Neural cell (in vitro differentiated cells): ENCODE data around the gene PLEKHG7. TPM values are rescaled to one million over a fixed set of nuclear protein-coding genes. Genes with fewer than 3 reads are reported as not detected.

Experiments used
- H2AFZ ChIP-seq: fragments of 200-600, 300-800 bp; sonication (generic), shearing (Covaris generic); 2 replicates; pipeline ENCODE4 v1.6.0; 2014; ENCODE audit warnings: low read depth, mild to moderate bottlenecking, antibody characterized with exemption, low read length, moderate library complexity
- H3F3A ChIP-seq: fragments of 200-600 bp; shearing (Covaris generic); 2 replicates; pipeline ENCODE4 v1.6.1; 2016; ENCODE audit warnings: mild to moderate bottlenecking, moderate library complexity, mixed read lengths, antibody characterized with exemption, low read length; ENCODE audit not compliant: insufficient read depth, poor library complexity, severe bottlenecking
- H3K27ac ChIP-seq: fragments of 200-600, 300-800 bp; sonication (generic), shearing (Covaris generic); 2 replicates; pipeline ENCODE4 v1.5.1; 2014; ENCODE audit warnings: mild to moderate bottlenecking, low read length, moderate library complexity
- H3K27me3 ChIP-seq: fragments of 300-800, 200-600 bp; sonication (generic), shearing (Covaris generic); 2 replicates; pipeline ENCODE4 v1.6.0; 2014; ENCODE audit warnings: mild to moderate bottlenecking, low read depth, low read length, moderate library complexity; ENCODE audit not compliant: insufficient read depth
- H3K36me3 ChIP-seq: fragments of 300-800, 200-600 bp; sonication (generic), shearing (Covaris generic); 2 replicates; pipeline ENCODE4 v1.5.1; 2014; ENCODE audit warnings: mild to moderate bottlenecking, antibody characterized with exemption, low read length, moderate library complexity; ENCODE audit not compliant: insufficient read depth
- H3K4me2 ChIP-seq: fragments of 300-800, 200-600 bp; sonication (generic), shearing (Covaris generic); 2 replicates; pipeline ENCODE4 v1.6.0; 2014; ENCODE audit warnings: mild to moderate bottlenecking, low read length
- H3K4me3 ChIP-seq: fragments of 300-800, 200-600 bp; sonication (generic), shearing (Covaris generic); 2 replicates; pipeline ENCODE4 v1.5.1; 2014; ENCODE audit warnings: mild to moderate bottlenecking, low read length, moderate library complexity
- H3K79me2 ChIP-seq: fragments of 200-600 bp; shearing (Covaris generic); replicated peaks from 2 replicates; pipeline ENCODE4 v1.6.0; 2014; ENCODE audit warnings: mild to moderate bottlenecking, low read length, moderate library complexity; ENCODE audit not compliant: insufficient read depth
- H3K9ac ChIP-seq: fragments of 300-800, 200-600 bp; sonication (generic), shearing (Covaris generic); 2 replicates; pipeline ENCODE4 v1.6.1; 2016; ENCODE audit warnings: mild to moderate bottlenecking, low read length, mixed read lengths
- H3K9me2 ChIP-seq: fragments of 200-600 bp; shearing (Covaris generic); 2 replicates; pipeline ENCODE4 v1.6.1; 2016; ENCODE audit warnings: mild to moderate bottlenecking, low read length, mixed read lengths; ENCODE audit not compliant: insufficient read depth
- H3K9me3 ChIP-seq: fragments of 200-600, 300-800 bp; sonication (generic), shearing (Covaris generic); 2 replicates; pipeline ENCODE4 v1.6.1; 2016; ENCODE audit warnings: mild to moderate bottlenecking, mixed run types, low read length, moderate library complexity, mixed read lengths
- H4K20me1 ChIP-seq: fragments of 200-600 bp; shearing (Covaris generic); 2 replicates; pipeline ENCODE4 v1.6.1; 2016; ENCODE audit warnings: mild to moderate bottlenecking, mixed run types; ENCODE audit not compliant: insufficient read depth
- EP300 ChIP-seq: fragments of 450-650 bp; conservative IDR thresholded peaks from 2 replicates; pipeline ENCODE4 v1.6.1; 2014; ENCODE audit warnings: antibody characterized with exemption, mild to moderate bottlenecking, moderate library complexity; ENCODE audit not compliant: poor library complexity, severe bottlenecking
- EZH2 ChIP-seq: fragments of 200-600, 300-800 bp; shearing (Covaris generic), sonication (generic); IDR thresholded peaks from 2 replicates; pipeline ENCODE4 v1.6.1; 2014; ENCODE audit warnings: antibody characterized with exemption, low read length, borderline replicate concordance, mild to moderate bottlenecking; ENCODE audit not compliant: insufficient read depth, poor library complexity, severe bottlenecking
- MXI1 ChIP-seq: fragments of 450-650 bp; conservative IDR thresholded peaks from 2 replicates; pipeline ENCODE4 v1.6.1; 2014; ENCODE audit warnings: antibody characterized with exemption, mild to moderate bottlenecking; ENCODE audit not compliant: poor library complexity, severe bottlenecking
- POLR2AphosphoS5 ChIP-seq: IDR thresholded peaks from 2 replicates; pipeline ENCODE4 v1.6.1; 2012
- RAD21 ChIP-seq: fragments of 450-650 bp; conservative IDR thresholded peaks from 2 replicates; pipeline ENCODE4 v1.6.1; 2014; ENCODE audit warnings: antibody characterized with exemption, mild to moderate bottlenecking, moderate library complexity
- SMC3 ChIP-seq: fragments of 450-650 bp; conservative IDR thresholded peaks from 2 replicates; pipeline ENCODE4 v1.6.1; 2014; ENCODE audit warnings: antibody characterized with exemption, mild to moderate bottlenecking, moderate library complexity; ENCODE audit not compliant: poor library complexity
- TAF1 ChIP-seq: IDR thresholded peaks from 2 replicates; pipeline ENCODE4 v1.6.1; 2012; ENCODE audit warnings: low read depth
- polyA plus RNA-seq: library from polyadenylated mRNA; depleted of rRNA; stranded (reverse); fragments of >200 nt; gene quantifications from 2 replicates; pipeline ENCODE4 v1.2.3, GENCODE V29; 2014
- TF ChIP-seq, protein P1 (sequence below): fragments of 450-650 bp; IDR thresholded peaks from 2 replicates; pipeline ENCODE4 v1.5.1; 2014; ENCODE audit warnings: antibody characterized with exemption, mild to moderate bottlenecking, moderate library complexity; ENCODE audit not compliant: poor library complexity, severe bottlenecking
- TF ChIP-seq, protein P2 (sequence below): IDR thresholded peaks from 2 replicates; pipeline ENCODE4 v1.6.1; 2012; ENCODE audit warnings: borderline replicate concordance

Gene PLEKHG7
- polyA plus RNA-seq, 1 donor from 2014 or later = not detected

DNA sequence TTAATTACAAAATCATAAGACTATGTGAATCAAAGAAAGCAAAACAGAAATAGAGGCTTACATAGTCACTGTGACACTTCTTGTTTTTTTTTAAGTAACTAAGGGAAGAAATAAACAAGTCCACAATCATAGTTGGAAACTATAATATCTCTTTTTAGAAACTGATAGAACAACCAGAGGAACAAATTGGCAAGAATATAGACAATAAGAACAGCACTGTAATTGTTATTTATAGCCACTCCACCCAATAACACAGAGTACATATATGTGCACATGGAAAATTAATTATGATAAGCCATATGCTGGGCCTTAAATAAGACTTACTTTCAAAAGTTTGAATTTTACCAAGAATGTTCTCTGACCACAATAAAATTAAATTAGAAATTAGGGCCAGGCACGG lies 101.1 kb downstream of the PLEKHG7 start:
- TF ChIP-seq, protein P1, sequence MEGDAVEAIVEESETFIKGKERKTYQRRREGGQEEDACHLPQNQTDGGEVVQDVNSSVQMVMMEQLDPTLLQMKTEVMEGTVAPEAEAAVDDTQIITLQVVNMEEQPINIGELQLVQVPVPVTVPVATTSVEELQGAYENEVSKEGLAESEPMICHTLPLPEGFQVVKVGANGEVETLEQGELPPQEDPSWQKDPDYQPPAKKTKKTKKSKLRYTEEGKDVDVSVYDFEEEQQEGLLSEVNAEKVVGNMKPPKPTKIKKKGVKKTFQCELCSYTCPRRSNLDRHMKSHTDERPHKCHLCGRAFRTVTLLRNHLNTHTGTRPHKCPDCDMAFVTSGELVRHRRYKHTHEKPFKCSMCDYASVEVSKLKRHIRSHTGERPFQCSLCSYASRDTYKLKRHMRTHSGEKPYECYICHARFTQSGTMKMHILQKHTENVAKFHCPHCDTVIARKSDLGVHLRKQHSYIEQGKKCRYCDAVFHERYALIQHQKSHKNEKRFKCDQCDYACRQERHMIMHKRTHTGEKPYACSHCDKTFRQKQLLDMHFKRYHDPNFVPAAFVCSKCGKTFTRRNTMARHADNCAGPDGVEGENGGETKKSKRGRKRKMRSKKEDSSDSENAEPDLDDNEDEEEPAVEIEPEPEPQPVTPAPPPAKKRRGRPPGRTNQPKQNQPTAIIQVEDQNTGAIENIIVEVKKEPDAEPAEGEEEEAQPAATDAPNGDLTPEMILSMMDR = no peak
- TF ChIP-seq MXI1 = no peak
- TF ChIP-seq POLR2AphosphoS5 = no peak
- TF ChIP-seq RAD21 = no peak
- no peak for TF ChIP-seq TAF1
- TF ChIP-seq, protein P2, sequence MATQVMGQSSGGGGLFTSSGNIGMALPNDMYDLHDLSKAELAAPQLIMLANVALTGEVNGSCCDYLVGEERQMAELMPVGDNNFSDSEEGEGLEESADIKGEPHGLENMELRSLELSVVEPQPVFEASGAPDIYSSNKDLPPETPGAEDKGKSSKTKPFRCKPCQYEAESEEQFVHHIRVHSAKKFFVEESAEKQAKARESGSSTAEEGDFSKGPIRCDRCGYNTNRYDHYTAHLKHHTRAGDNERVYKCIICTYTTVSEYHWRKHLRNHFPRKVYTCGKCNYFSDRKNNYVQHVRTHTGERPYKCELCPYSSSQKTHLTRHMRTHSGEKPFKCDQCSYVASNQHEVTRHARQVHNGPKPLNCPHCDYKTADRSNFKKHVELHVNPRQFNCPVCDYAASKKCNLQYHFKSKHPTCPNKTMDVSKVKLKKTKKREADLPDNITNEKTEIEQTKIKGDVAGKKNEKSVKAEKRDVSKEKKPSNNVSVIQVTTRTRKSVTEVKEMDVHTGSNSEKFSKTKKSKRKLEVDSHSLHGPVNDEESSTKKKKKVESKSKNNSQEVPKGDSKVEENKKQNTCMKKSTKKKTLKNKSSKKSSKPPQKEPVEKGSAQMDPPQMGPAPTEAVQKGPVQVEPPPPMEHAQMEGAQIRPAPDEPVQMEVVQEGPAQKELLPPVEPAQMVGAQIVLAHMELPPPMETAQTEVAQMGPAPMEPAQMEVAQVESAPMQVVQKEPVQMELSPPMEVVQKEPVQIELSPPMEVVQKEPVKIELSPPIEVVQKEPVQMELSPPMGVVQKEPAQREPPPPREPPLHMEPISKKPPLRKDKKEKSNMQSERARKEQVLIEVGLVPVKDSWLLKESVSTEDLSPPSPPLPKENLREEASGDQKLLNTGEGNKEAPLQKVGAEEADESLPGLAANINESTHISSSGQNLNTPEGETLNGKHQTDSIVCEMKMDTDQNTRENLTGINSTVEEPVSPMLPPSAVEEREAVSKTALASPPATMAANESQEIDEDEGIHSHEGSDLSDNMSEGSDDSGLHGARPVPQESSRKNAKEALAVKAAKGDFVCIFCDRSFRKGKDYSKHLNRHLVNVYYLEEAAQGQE = no peak
- no peak for TF ChIP-seq SMC3
- no peak for TF ChIP-seq EP300
- no peak for TF ChIP-seq EZH2
- H3K9me2 ChIP-seq = no peaks in the 10 kb centered on the region
- no peak overlapping the region for H3K27ac ChIP-seq
- H3K27me3 ChIP-seq = no peaks in the 10 kb centered on the region
- peaks cover 4% of the 10 kb centered on the region for H3K36me3 ChIP-seq
- no peaks in the 10 kb centered on the region for H3K9me3 ChIP-seq
- no peaks in the 10 kb centered on the region for H3K79me2 ChIP-seq
- H4K20me1 ChIP-seq = no peaks in the 10 kb centered on the region
- no peak overlapping the region for H2AFZ ChIP-seq
- H3K4me2 ChIP-seq = no peak overlapping the region
- no peaks in the 10 kb centered on the region for H3F3A ChIP-seq
- no peak overlapping the region for H3K9ac ChIP-seq
- no peak overlapping the region for H3K4me3 ChIP-seq

DNA sequence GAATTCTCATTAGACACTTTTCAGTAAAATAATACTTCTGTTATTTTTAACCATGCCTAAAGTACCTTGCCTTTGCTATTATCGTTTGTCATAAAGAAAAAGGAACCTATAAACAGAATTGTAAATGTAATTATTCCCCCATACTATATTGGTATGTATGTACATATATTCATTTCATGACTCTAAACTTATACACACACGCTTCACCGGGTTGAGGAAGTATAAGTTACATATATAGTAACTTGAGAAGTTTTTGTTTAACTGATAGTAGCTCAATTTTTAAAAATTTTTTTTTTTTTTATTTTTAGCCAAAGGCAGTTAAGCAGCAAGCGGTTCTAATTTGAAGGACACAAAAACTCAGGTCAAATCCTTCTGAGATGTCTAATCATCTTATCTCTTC lies 107.6 kb downstream of the PLEKHG7 start:
- Histone ChIP-seq H3K27me3 (no peaks in the 10 kb centered on the region), H3K4me2 (no peak overlapping the region), H3K79me2 (no peaks in the 10 kb centered on the region), H3K9me2 (no peaks in the 10 kb centered on the region), H3K27ac (no peak overlapping the region), H3K9me3 (no peaks in the 10 kb centered on the region), H4K20me1 (no peaks in the 10 kb centered on the region), H3K4me3 (no peak overlapping the region), H3K9ac (no peak overlapping the region), H2AFZ (no peak overlapping the region), H3F3A (no peaks in the 10 kb centered on the region), H3K36me3 (peaks cover 4% of the 10 kb centered on the region)
- TF ChIP-seq, protein P1 = no peak
- TF ChIP-seq RAD21 (no peak), POLR2AphosphoS5 (no peak), EP300 (no peak), TAF1 (no peak), EZH2 (no peak), MXI1 (no peak), SMC3 (no peak)
- TF ChIP-seq, protein P2 = no peak
